ENCODE data around the gene AQR. TPM values are rescaled to one million over a fixed set of nuclear protein-coding genes. Genes with fewer than 3 reads are reported as not detected.

Gene AQR
- total RNA-seq, 1 donor from 2014 or later = 29.8 TPM

- H3K36me3 ChIP-seq (ENCODE audit: control insufficient read depth, insufficient read depth, low read length) = no peaks in the 10 kb centered on the region
- no peaks in the 10 kb centered on the region for H3K27me3 ChIP-seq (ENCODE audit: control insufficient read depth, insufficient read depth, low read length)
Observed at GRCh38 chr15:34904527-34904926, 65.0 kb downstream of the AQR start.

GRCh38 chr15:34900748-34901147, 68.8 kb downstream of the AQR start:
- no peaks in the 10 kb centered on the region for H3K27me3 ChIP-seq (ENCODE audit: control insufficient read depth, insufficient read depth, low read length)
- no peak overlapping the region for H3K4me3 ChIP-seq (ENCODE audit: low read depth, low read length)
- no peaks in the 10 kb centered on the region for H3K36me3 ChIP-seq (ENCODE audit: control insufficient read depth, insufficient read depth, low read length)
- no peak for DNase-seq (ENCODE audit: low read depth)
- no peak for TF ChIP-seq CTCF (IDR thresholded peaks at IDR 0.05; ENCODE audit: insufficient read depth, low read length, poor library complexity, severe bottlenecking)

More at GRCh38 chr15:34904527-34904926, 65.0 kb downstream of the AQR start:
- no peak for TF ChIP-seq CTCF (IDR thresholded peaks at IDR 0.05; ENCODE audit: insufficient read depth, low read length, poor library complexity, severe bottlenecking)
- no peak overlapping the region for H3K4me3 ChIP-seq (ENCODE audit: low read depth, low read length)
- no peak for DNase-seq (ENCODE audit: low read depth)

- Histone ChIP-seq H3K36me3 (ENCODE audit: control insufficient read depth, insufficient read depth, low read length) (no peaks in the 10 kb centered on the region), H3K27me3 (ENCODE audit: control insufficient read depth, insufficient read depth, low read length) (no peaks in the 10 kb centered on the region), H3K4me3 (ENCODE audit: low read depth, low read length) (no peak overlapping the region)
- no peak for DNase-seq (ENCODE audit: low read depth)
- no peak for TF ChIP-seq CTCF (IDR thresholded peaks at IDR 0.05; ENCODE audit: insufficient read depth, low read length, poor library complexity, severe bottlenecking)
Observed at GRCh38 chr15:34896183-34896582, 73.4 kb downstream of the AQR start.

- Histone ChIP-seq H3K36me3 (ENCODE audit: control insufficient read depth, insufficient read depth, low read length) (no peaks in the 10 kb centered on the region), H3K27me3 (ENCODE audit: control insufficient read depth, insufficient read depth, low read length) (no peaks in the 10 kb centered on the region), H3K4me3 (ENCODE audit: low read depth, low read length) (no peak overlapping the region)
- no peak for DNase-seq (ENCODE audit: low read depth)
- TF ChIP-seq CTCF (IDR thresholded peaks at IDR 0.05; ENCODE audit: insufficient read depth, low read length, poor library complexity, severe bottlenecking) = no peak
Observed at GRCh38 chr15:34893967-34894366, 75.6 kb downstream of the AQR start.

GRCh38 chr15:34892963-34893591, 76.5 kb downstream of the AQR start:
- Histone ChIP-seq H3K4me3 (ENCODE audit: low read depth, low read length) (no peak overlapping the region), H3K27me3 (ENCODE audit: control insufficient read depth, insufficient read depth, low read length) (no peaks in the 10 kb centered on the region), H3K36me3 (ENCODE audit: control insufficient read depth, insufficient read depth, low read length) (no peaks in the 10 kb centered on the region)
- no peak for TF ChIP-seq CTCF (IDR thresholded peaks at IDR 0.05; ENCODE audit: insufficient read depth, low read length, poor library complexity, severe bottlenecking)
- DNase-seq (ENCODE audit: low read depth) = no peak

GRCh38 chr15:34890424-34890823, 79.1 kb downstream of the AQR start:
- no peak for DNase-seq (ENCODE audit: low read depth)
- Histone ChIP-seq H3K4me3 (ENCODE audit: low read depth, low read length) (no peak overlapping the region), H3K27me3 (ENCODE audit: control insufficient read depth, insufficient read depth, low read length) (no peaks in the 10 kb centered on the region), H3K36me3 (ENCODE audit: control insufficient read depth, insufficient read depth, low read length) (no peaks in the 10 kb centered on the region)
- no peak for TF ChIP-seq CTCF (IDR thresholded peaks at IDR 0.05; ENCODE audit: insufficient read depth, low read length, poor library complexity, severe bottlenecking)

Measured in kidney epithelial cell (primary cell).